HEK293 (cell line): ENCODE data around the gene AOAH.

ENCODE experiments used
- CTCF ChIA-PET: fragments of 350-600 bp; formaldehyde crosslinking; extraction: SDS; loops from one replicate; lab custom pipeline; 2021; ENCODE audit warnings: antibody characterized with exemption; lab: Yijun Ruan, JAX
- POLR2A ChIA-PET: fragments of 300-600 bp; formaldehyde crosslinking; extraction: SDS; loops from one replicate; lab custom pipeline; 2020; ENCODE audit warnings: antibody characterized with exemption, inconsistent platforms; lab: Yijun Ruan, JAX
- H3K27ac ChIP-seq: fragments of 200-500 bp; sonication (Bioruptor generic); 2 replicates; pipeline ENCODE4 v1.5.1; 2014; ENCODE audit warnings: low read depth, low read length, control low read depth, inconsistent platforms; ENCODE audit errors: extremely low read depth
- H3K36me3 ChIP-seq, 2 experiments: fragments of 200-500 bp in 1 of 2; sonication (Bioruptor generic) in 1 of 2; 1 replicate in 1 of 2; 2 replicates in 1 of 2; pipeline ENCODE4 v1.5.1; 2014 to 2017; ENCODE audit warnings: inconsistent platforms in 2 of 2, low read length in 2 of 2; ENCODE audit not compliant: control insufficient read depth in 2 of 2, insufficient read depth in 1 of 2
- H3K4me1 ChIP-seq: fragments of 200-500 bp; sonication (Bioruptor generic); 2 replicates; pipeline ENCODE4 v1.5.1; 2014; ENCODE audit warnings: mild to moderate bottlenecking, low read length, inconsistent platforms; ENCODE audit not compliant: control insufficient read depth, insufficient read depth
- H3K4me3 ChIP-seq: 2 replicates; pipeline ENCODE4 v1.5.1; 2011; ENCODE audit warnings: low read depth, mild to moderate bottlenecking, control low read depth, low read length, moderate library complexity
- H3K9me3 ChIP-seq: fragments of 200-500 bp; sonication (Bioruptor generic); 2 replicates; pipeline ENCODE4 v1.5.1; 2014; ENCODE audit warnings: low read depth, low read length, inconsistent platforms; ENCODE audit not compliant: control insufficient read depth, insufficient read depth
- BCL11B ChIP-seq: fragments of 450-650 bp; formaldehyde crosslinking; IDR thresholded peaks from 2 replicates; pipeline ENCODE4 v1.5.1; 2016; ENCODE audit warnings: low read depth, missing biosample characterization, missing genetic modification characterization
- KLF16 ChIP-seq: fragments of 450-650 bp; formaldehyde crosslinking; IDR thresholded peaks from 2 replicates; pipeline ENCODE4 v1.5.1; 2017; ENCODE audit warnings: missing biosample characterization, missing genetic modification characterization
- KLF9 ChIP-seq: fragments of 450-650 bp; formaldehyde crosslinking; IDR thresholded peaks from 2 replicates; pipeline ENCODE4 v1.5.1; 2016; ENCODE audit warnings: missing biosample characterization, missing genetic modification characterization, low read depth
- PRDM6 ChIP-seq: fragments of 450-650 bp; formaldehyde crosslinking; IDR thresholded peaks from 2 replicates; pipeline ENCODE4 v1.5.1; 2017; ENCODE audit warnings: missing biosample characterization, missing genetic modification characterization
- SCRT2 ChIP-seq: fragments of 450-650 bp; formaldehyde crosslinking; IDR thresholded peaks from 2 replicates; pipeline ENCODE4 v1.5.1; 2016; ENCODE audit warnings: missing biosample characterization, missing genetic modification characterization
- SP2 ChIP-seq: fragments of 450-650 bp; formaldehyde crosslinking; IDR thresholded peaks from 2 replicates; pipeline ENCODE4 v1.5.1; 2016; ENCODE audit warnings: missing biosample characterization, missing genetic modification characterization
- TCF7L2 ChIP-seq: IDR thresholded peaks from 2 replicates; pipeline ENCODE4 v1.6.1; 2011; ENCODE audit warnings: low read depth, mild to moderate bottlenecking, inconsistent platforms, low read length, moderate library complexity, borderline replicate concordance
- ZFP37 ChIP-seq: fragments of 450-650 bp; formaldehyde crosslinking; IDR thresholded peaks from 2 replicates; pipeline ENCODE4 v1.5.1; 2016; ENCODE audit warnings: missing biosample characterization, missing genetic modification characterization
- ZFP41 ChIP-seq: fragments of 450-650 bp; formaldehyde crosslinking; IDR thresholded peaks from 2 replicates; pipeline ENCODE4 v1.5.1; 2016; ENCODE audit warnings: missing biosample characterization, missing genetic modification characterization, borderline replicate concordance
- ZNF133 ChIP-seq: fragments of 450-650 bp; formaldehyde crosslinking; IDR thresholded peaks from 2 replicates; pipeline ENCODE4 v1.5.1; 2016; ENCODE audit warnings: missing biosample characterization, missing genetic modification characterization
- ZNF146 ChIP-seq: fragments of 450-650 bp; formaldehyde crosslinking; IDR thresholded peaks from 2 replicates; pipeline ENCODE4 v1.5.1; 2016; ENCODE audit warnings: missing biosample characterization, missing genetic modification characterization
- ZNF23 ChIP-seq: fragments of 450-650 bp; formaldehyde crosslinking; IDR thresholded peaks from 2 replicates; pipeline ENCODE4 v1.5.1; 2016; ENCODE audit warnings: missing biosample characterization, missing genetic modification characterization, borderline replicate concordance
- ZNF335 ChIP-seq: fragments of 450-650 bp; formaldehyde crosslinking; conservative IDR thresholded peaks from 2 replicates; pipeline ENCODE4 v1.5.1; 2016; ENCODE audit warnings: missing biosample characterization, missing genetic modification characterization
- ZNF350 ChIP-seq: fragments of 450-650 bp; formaldehyde crosslinking; IDR thresholded peaks from 2 replicates; pipeline ENCODE4 v1.5.0; 2017; ENCODE audit warnings: missing biosample characterization, mild to moderate bottlenecking, missing genetic modification characterization
- ZNF366 ChIP-seq: fragments of 450-650 bp; formaldehyde crosslinking; conservative IDR thresholded peaks from 2 replicates; pipeline ENCODE4 v1.5.1; 2016; ENCODE audit warnings: missing biosample characterization, missing genetic modification characterization
- ZNF404 ChIP-seq: fragments of 450-650 bp; formaldehyde crosslinking; IDR thresholded peaks from 2 replicates; pipeline ENCODE4 v1.5.1; 2017; ENCODE audit warnings: missing biosample characterization, missing genetic modification characterization
- ZNF560 ChIP-seq: fragments of 450-650 bp; formaldehyde crosslinking; IDR thresholded peaks from 2 replicates; pipeline ENCODE4 v1.5.1; 2017; ENCODE audit warnings: missing biosample characterization, missing genetic modification characterization, borderline replicate concordance
- ZNF621 ChIP-seq: fragments of 450-650 bp; formaldehyde crosslinking; IDR thresholded peaks from 2 replicates; pipeline ENCODE4 v1.5.1; 2017; ENCODE audit warnings: missing biosample characterization, missing genetic modification characterization
- ZNF692 ChIP-seq: fragments of 450-650 bp; formaldehyde crosslinking; IDR thresholded peaks from 2 replicates; pipeline ENCODE4 v1.5.1; 2016; ENCODE audit warnings: missing biosample characterization, missing genetic modification characterization
- ZNF747 ChIP-seq: fragments of 450-650 bp; formaldehyde crosslinking; IDR thresholded peaks from 2 replicates; pipeline ENCODE4 v1.5.1; 2016; ENCODE audit warnings: missing biosample characterization, missing genetic modification characterization
- ZNF768 ChIP-seq: fragments of 450-650 bp; formaldehyde crosslinking; IDR thresholded peaks from 2 replicates; pipeline ENCODE4 v1.5.1; 2018; ENCODE audit warnings: missing biosample characterization, mild to moderate bottlenecking, missing genetic modification characterization
- ZXDB ChIP-seq: fragments of 450-650 bp; formaldehyde crosslinking; IDR thresholded peaks from 2 replicates; pipeline ENCODE4 v1.5.1; 2016; ENCODE audit warnings: missing biosample characterization, missing genetic modification characterization
- TF ChIP-seq, protein P1 (sequence below): fragments of 450-650 bp; formaldehyde crosslinking; IDR thresholded peaks from 2 replicates; pipeline ENCODE4 v1.5.1; 2016; ENCODE audit warnings: missing biosample characterization, missing genetic modification characterization
- TF ChIP-seq, protein P2 (sequence below): fragments of 450-650 bp; formaldehyde crosslinking; IDR thresholded peaks from 2 replicates; pipeline ENCODE4 v1.5.1; 2016; ENCODE audit warnings: missing biosample characterization, missing genetic modification characterization

Gene AOAH

GRCh38 chr7:36545291-36545690 is 179.0 kb downstream of the AOAH start:
- CTCF ChIA-PET = no interaction called here
- no peaks in the 10 kb centered on the region for H3K36me3 ChIP-seq
- TF ChIP-seq SP2 (tag by site-specific recombination) (no peak), ZNF747 (tag by site-specific recombination) (no peak), ZNF692 (tag by site-specific recombination) (no peak), ZNF133 (tag by site-specific recombination) (no peak), ZFP41 (no peak)
- TF ChIP-seq, protein P1, sequence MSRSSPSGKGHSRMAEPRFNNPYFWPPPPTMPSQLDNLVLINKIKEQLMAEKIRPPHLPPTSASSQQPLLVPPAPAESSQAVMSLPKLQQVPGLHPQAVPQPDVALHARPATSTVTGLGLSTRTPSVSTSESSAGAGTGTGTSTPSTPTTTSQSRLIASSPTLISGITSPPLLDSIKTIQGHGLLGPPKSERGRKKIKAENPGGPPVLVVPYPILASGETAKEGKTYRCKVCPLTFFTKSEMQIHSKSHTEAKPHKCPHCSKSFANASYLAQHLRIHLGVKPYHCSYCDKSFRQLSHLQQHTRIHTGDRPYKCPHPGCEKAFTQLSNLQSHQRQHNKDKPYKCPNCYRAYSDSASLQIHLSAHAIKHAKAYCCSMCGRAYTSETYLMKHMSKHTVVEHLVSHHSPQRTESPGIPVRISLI (tag by site-specific recombination) = no peak
- H3K27ac ChIP-seq = no peak overlapping the region
- no peak overlapping the region for H3K4me3 ChIP-seq
- POLR2A ChIA-PET = interaction anchor here (0.6 kb wide), 1 partner anchor 153 kb away, joined by 3 read pairs; no protein-coding TSS in a partner anchor
- no peaks in the 10 kb centered on the region for H3K4me1 ChIP-seq
- H3K9me3 ChIP-seq = no peaks in the 10 kb centered on the region

DNA sequence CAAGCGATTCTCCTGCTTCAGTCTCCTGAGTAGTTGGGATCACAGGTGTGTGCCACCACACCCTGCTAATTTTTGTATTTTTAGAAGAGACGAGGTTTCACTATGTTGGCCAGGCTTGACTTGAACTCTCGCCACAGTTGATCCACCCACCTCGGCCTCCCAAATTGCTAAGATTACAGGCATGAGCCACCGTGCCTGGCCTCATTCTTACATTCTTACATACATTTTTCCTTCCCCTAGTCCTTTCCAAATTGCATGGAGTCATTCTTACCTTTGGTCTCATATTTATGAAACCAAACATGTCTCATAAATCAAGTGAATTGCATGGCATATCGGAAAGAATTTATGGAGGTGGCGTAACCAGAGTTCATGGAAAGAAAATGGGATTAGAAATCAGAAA is 186.2 kb downstream of the AOAH start:
- TF ChIP-seq ZFP37 (tag by site-specific recombination) = no peak
- TF ChIP-seq ZNF146 (tag by site-specific recombination) = no peak
- no peak for TF ChIP-seq SCRT2 (tag by site-specific recombination)
- TF ChIP-seq ZNF621 (tag by site-specific recombination) = no peak
- no peak for TF ChIP-seq ZNF366 (tag by site-specific recombination)
- TF ChIP-seq ZNF404 = no peak
- no peak for TF ChIP-seq ZNF560 (tag by site-specific recombination)
- TF ChIP-seq ZNF23 (tag by site-specific recombination) = no peak
- TF ChIP-seq TCF7L2 = no peak
- TF ChIP-seq PRDM6 = no peak
- no peak for TF ChIP-seq KLF9
- no peak for TF ChIP-seq ZNF768 (tag by site-specific recombination)
- TF ChIP-seq ZNF335 (tag by site-specific recombination) = no peak
- TF ChIP-seq ZXDB (tag by site-specific recombination) = no peak
- TF ChIP-seq, protein P2, sequence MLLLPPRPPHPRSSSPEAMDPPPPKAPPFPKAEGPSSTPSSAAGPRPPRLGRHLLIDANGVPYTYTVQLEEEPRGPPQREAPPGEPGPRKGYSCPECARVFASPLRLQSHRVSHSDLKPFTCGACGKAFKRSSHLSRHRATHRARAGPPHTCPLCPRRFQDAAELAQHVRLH (tag by site-specific recombination) = no peak
- TF ChIP-seq KLF16 = no peak
- no peak for TF ChIP-seq ZNF350 (tag by site-specific recombination)
- TF ChIP-seq BCL11B = no peak
- POLR2A ChIA-PET = no interaction called here
- CTCF ChIA-PET = no interaction called here
- Histone ChIP-seq H3K27ac (no peak overlapping the region), H3K9me3 (no peaks in the 10 kb centered on the region), H3K36me3 (no peaks in the 10 kb centered on the region), H3K4me3 (no peak overlapping the region), H3K4me1 (no peaks in the 10 kb centered on the region)
